Left colon (tissue), 2 donors: Measurements from ENCODE around the gene TCF12. TPM values are rescaled to one million over a fixed set of nuclear protein-coding genes. Genes with fewer than 3 reads are reported as not detected.

ENCODE experiments used
- ATAC-seq: fragments of 200-7000 bp; cut with Tn5 transposase; one replicate; pipeline ENCODE4 v1.9.1; 2020; ENCODE audit warnings: mild to moderate bottlenecking, moderate library complexity
- DNase-seq, 2 donors: peaks; one replicate each; pipeline ENCODE4 v3.0.0-alpha.2; 2020
- intact Hi-C, 2 donors: fragments of 100-400 bp; cut with DNase I in 1 of 2; cut with micrococcal nuclease in 1 of 2; formaldehyde crosslinking; loops; one replicate each; pipeline versions ENCODE4 v1.11.2 to v1.14.0; 2022; cut with DNase I, micrococcal nuclease
- total RNA-seq, 2 donors: library from RNA; stranded (reverse); fragmentation: NEBNext Ultra II Directional; extraction: Animal tissue kit (Norgen Biotek cat#: 25700); gene quantifications; one replicate each; pipeline ENCODE4 v1.2.1, GENCODE V29; 2021
- donor health status: DM: no; HTN: no; CAD: no.
- donor health status: DM: yes; HTN: yes; CAD: no.

Gene TCF12
- total RNA-seq, 2 donors from 2014 or later = 80.5 to 82.8 TPM

GRCh38 chr15:57167821-57168395 lies 249.5 kb downstream of the TCF12 start:
- no peak for ATAC-seq
- intact Hi-C loops = no loop called here
- no peak for DNase-seq

GRCh38 chr15:57169643-57170042 lies 251.2 kb downstream of the TCF12 start:
- ATAC-seq (no peak), DNase-seq (no peak)
- intact Hi-C loops = no loop called here

- ATAC-seq = no peak
- no peak for DNase-seq
- intact Hi-C loops = no loop called here
Observed at GRCh38 chr15:57171426-57171825, 253.0 kb downstream of the TCF12 start.

- DNase-seq (no peak), ATAC-seq (no peak)
- intact Hi-C loops = no loop called here
Observed at GRCh38 chr15:57172925-57173324, 254.5 kb downstream of the TCF12 start.

- no peak for DNase-seq
- no peak for ATAC-seq
- intact Hi-C loops = no loop called here
Observed at GRCh38 chr15:57183041-57183440, 264.6 kb downstream of the TCF12 start.

GRCh38 chr15:57183614-57184344 lies 265.3 kb downstream of the TCF12 start:
- no peak for DNase-seq
- intact Hi-C loops = no loop called here
- ATAC-seq = no peak

GRCh38 chr15:57184502-57184901 lies 266.1 kb downstream of the TCF12 start:
- no peak for DNase-seq
- no peak for ATAC-seq
- intact Hi-C loops = no loop called here

GRCh38 chr15:57185507-57186074 lies 267.1 kb downstream of the TCF12 start:
- ATAC-seq (no peak), DNase-seq (no peak)
- intact Hi-C loops = no loop called here

GRCh38 chr15:57189466-57189865 lies 271.0 kb downstream of the TCF12 start:
- no peak for ATAC-seq
- intact Hi-C loops = no loop called here
- no peak for DNase-seq

GRCh38 chr15:57190208-57190607 lies 271.8 kb downstream of the TCF12 start:
- intact Hi-C loops = no loop called here
- ATAC-seq (no peak), DNase-seq (no peak)

- ATAC-seq (no peak), DNase-seq (no peak)
- intact Hi-C loops = no loop called here
Observed at GRCh38 chr15:57193161-57193560, 274.7 kb downstream of the TCF12 start.

GRCh38 chr15:57195326-57195725 lies 276.9 kb downstream of the TCF12 start:
- DNase-seq = no peak
- intact Hi-C loops = no loop called here
- no peak for ATAC-seq

- ATAC-seq (no peak), DNase-seq (no peak)
- intact Hi-C loops = no loop called here
Observed at GRCh38 chr15:57196865-57197264, 278.4 kb downstream of the TCF12 start.

GRCh38 chr15:57198131-57198530 lies 279.7 kb downstream of the TCF12 start:
- ATAC-seq (no peak), DNase-seq (no peak)
- intact Hi-C loops = no loop called here

GRCh38 chr15:57198654-57199291 lies 280.3 kb downstream of the TCF12 start:
- ATAC-seq (peak; percentile 61), DNase-seq (peak in 1 of 2 donors; percentile 40)

GRCh38 chr15:57201578-57201977 lies 283.1 kb downstream of the TCF12 start:
- DNase-seq = no peak
- peak; percentile 73 for ATAC-seq
- intact Hi-C loops = no loop called here

More at GRCh38 chr15:57198654-57199291, 280.3 kb downstream of the TCF12 start:
- intact Hi-C loops = no loop called here

- no peak for DNase-seq
- intact Hi-C loops = no loop called here
- ATAC-seq = peak; percentile 32
Observed at GRCh38 chr15:57203906-57204305, 285.5 kb downstream of the TCF12 start.

- DNase-seq (no peak), ATAC-seq (no peak)
- intact Hi-C loops = no loop called here
Observed at GRCh38 chr15:57205027-57205855, 286.8 kb downstream of the TCF12 start.

- DNase-seq (peak; percentile 79 to 87), ATAC-seq (peak; percentile 71)
- intact Hi-C loops = no loop called here
Observed at GRCh38 chr15:57205996-57206395, 287.6 kb downstream of the TCF12 start.
